Neural cell (in vitro differentiated cells): ENCODE results near the gene CAMK2A.

Experiments
- CTCF ChIP-seq: fragments of 450-650 bp; IDR thresholded peaks from 2 replicates; pipeline ENCODE4 v1.5.1; 2014; ENCODE audit warnings: antibody characterized with exemption, mild to moderate bottlenecking, moderate library complexity; ENCODE audit not compliant: poor library complexity, severe bottlenecking
- TAF1 ChIP-seq: IDR thresholded peaks from 2 replicates; pipeline ENCODE4 v1.6.1; 2012; ENCODE audit warnings: low read depth

GRCh38 chr5:150291388-150292385 is 2.1 kb upstream of the CAMK2A start:
- TF ChIP-seq TAF1: no peak
- no peak for TF ChIP-seq CTCF
